Hematopoietic multipotent progenitor cell treated with erythropoietin and hydrocortisone succinate and interleukin-3 and kit ligand, for 8 days (in vitro differentiated cells): ENCODE results near the gene ROR1.

Source experiments
- DNase-seq: peaks from one replicate; pipeline ENCODE4 v3.0.0-alpha.2; 2015

Gene ROR1

GRCh38 chr1:64163431-64163830, 389.6 kb downstream of the ROR1 start:
- DNase-seq = no peak

- no peak for DNase-seq
Observed at GRCh38 chr1:64163970-64164369, 390.2 kb downstream of the ROR1 start.

- DNase-seq = no peak
Observed at GRCh38 chr1:64166629-64167028, 392.8 kb downstream of the ROR1 start.

DNA sequence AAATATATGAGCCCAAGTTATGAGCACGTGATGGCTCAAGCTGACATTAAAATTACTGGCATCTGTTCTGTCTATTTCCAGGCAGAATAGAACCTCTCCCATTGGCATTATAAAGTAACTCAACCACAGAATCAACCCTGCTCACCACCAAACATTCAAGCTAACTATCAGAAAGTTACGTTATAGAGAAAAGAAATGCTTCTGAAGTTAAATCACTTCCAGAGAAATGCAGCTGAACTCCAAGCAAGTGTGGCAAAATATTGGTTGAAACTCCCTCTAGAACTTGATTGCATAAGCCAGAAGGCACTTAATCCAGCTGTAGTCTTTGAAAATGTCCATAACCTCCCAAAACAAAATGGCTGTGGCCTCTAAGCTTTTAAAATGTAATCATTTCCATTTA, 393.4 kb downstream of the ROR1 start:
- DNase-seq = no peak

GRCh38 chr1:64171246-64171645, 397.4 kb downstream of the ROR1 start:
- DNase-seq = no peak

DNA sequence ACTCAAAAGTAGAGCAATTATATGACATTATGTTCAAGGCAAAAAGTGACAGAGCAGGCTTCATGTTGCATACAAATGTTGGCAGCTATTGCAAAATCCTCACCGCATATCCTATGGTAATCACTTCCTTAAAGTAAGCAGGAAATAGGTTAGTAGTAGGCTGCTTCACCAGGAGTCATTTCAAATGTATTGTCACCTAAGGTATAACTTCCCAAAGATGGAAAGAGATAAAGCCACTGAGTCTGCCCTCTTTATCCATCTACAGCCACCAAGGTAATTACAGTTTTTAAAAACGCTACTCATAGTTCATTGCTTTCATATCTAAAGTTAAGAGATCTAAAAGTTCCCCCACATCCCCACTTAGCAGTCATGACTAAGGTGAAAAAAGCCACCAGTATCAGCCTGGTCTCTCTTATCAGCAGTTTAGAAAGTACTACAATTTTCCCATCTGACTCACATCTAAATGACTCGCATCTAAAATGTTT, 398.0 kb downstream of the ROR1 start:
- peak; percentile 4 for DNase-seq

GRCh38 chr1:64172458-64172983, 398.7 kb downstream of the ROR1 start:
- no peak for DNase-seq

GRCh38 chr1:64173336-64173940, 399.6 kb downstream of the ROR1 start:
- no peak for DNase-seq

DNA sequence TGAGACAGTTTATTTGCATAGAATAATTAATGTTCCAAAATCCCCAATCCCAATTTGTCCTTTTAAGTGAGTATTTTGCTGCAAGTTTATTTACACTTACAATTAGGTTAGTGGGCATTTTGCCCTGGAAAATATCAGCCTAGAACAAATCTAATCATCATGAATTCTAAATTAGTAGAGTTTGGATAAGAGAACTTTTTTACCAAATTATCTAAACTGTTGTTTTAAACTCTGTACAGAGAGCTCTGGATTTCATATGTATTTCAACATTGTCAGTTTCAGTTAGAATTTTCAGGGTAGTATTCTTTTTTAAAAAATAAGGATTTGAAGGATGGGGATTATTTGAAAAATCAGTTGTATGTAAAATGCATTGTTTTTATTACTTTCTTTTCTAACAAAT, 401.8 kb downstream of the ROR1 start:
- no peak for DNase-seq

DNA sequence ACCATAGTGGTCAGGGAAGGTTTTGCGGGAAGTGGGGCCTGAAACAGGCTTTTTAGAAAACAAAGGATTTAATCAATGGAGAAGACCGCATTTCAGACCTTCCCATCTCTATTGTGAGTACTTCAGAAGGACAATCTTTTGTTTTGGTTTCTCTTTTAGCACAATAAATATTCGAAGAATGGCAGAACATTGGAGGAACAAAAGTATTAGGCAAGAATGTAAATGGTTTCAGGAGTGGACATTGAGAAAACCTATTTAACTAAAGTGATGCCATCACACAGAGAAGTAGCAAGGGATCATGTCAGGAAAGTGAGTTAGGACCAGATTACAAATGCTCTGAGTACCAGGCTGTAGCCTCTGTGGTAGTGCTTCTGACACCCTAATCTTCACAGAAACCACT, 402.8 kb downstream of the ROR1 start:
- DNase-seq = no peak

DNA sequence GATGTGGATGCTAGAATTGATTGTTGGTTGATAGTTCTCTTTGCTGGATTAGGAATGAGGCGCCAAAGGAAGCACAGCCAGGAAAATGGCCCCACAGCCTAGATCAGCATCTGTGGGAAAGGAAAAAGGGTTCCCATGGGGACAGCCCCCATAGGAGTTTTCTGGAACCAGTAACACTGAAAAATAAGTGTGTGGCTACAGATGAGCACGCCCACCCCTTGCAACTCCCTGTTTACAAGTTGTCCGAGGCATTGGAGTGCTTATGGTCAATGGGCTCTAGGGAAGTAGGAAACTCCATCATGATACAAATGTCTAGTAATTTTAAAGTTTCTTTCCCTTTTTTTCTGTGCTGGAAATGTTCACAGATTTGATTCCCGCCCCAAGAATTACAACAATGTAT, 405.8 kb downstream of the ROR1 start:
- DNase-seq = no peak

DNA sequence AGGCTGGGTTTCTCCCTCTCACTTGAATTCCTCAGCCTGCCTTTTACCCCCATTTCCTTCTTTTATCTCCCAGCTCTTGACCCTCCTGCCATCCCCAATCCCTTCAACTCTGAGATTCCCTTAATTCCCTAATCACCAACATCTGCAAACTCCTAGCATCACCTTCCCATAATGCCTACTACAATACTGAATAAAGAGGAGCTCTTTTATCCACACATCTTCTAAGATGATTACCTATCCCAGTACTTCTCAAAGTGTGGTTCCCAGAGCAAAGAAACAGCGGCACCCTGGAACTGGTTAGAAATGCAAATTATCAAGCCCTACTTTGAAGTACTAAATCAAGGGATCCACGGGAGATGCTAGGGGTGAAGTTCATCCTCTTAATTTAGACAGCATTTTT, 408.4 kb downstream of the ROR1 start:
- no peak for DNase-seq

- no peak for DNase-seq
Observed at GRCh38 chr1:64183395-64184002, 409.7 kb downstream of the ROR1 start.

- DNase-seq = no peak
Observed at GRCh38 chr1:64184003-64184440, 410.2 kb downstream of the ROR1 start.

DNA sequence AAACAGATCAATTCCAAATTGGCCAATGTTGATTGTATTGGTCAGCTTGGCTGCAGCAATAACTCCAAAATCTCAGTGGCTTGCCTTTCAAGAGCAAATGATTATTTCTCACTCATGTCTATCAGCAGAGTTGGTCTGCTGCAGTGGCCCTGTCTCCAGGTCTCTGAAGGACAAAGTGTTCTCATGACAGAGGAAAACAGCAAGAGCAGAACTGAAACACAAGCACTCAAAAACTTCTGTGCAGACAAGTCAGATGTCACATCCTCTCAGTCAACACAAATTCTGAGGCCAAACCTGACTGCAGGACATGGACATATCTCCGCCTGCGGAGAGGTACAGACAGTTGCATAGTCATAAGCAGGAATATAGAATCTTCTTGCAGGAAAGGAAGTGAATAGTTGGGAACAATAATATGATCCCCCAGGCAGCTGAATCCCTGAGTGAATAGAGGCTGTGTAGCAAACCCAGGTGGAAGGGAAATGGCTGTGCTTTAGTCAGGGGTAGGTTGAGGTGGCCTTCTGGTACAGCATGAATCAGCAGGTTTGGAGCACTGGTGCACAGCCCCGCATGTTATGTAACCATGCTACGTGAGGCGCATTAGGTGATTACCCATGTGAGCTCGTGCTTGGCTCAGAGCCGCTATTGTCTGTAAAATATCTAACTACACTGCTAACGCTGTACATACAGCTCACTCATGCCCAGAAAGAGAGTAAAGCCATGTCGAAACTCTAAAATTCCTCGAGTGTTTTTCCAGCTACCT, 412.5 kb downstream of the ROR1 start:
- no peak for DNase-seq

DNA sequence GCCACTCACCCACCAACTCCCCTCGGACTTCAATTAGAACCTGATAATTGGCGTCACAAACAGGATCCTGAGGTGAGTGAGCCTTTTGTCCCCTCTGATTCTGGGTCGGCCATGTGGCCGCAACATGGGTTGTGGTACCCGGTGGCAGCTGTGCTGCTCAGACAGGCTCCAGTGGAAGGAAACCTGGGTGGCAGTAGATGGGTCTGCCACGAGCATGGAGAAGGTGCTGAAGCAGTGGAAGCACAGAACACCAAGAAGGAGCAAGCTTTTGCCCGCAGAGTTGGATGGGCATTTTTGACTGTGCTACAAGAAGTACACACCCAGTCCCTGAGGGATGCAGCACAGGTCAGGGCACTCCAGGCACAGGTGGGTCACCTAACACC, 413.1 kb downstream of the ROR1 start:
- no peak for DNase-seq

- no peak for DNase-seq
Observed at GRCh38 chr1:64187646-64188045, 413.8 kb downstream of the ROR1 start.

DNA sequence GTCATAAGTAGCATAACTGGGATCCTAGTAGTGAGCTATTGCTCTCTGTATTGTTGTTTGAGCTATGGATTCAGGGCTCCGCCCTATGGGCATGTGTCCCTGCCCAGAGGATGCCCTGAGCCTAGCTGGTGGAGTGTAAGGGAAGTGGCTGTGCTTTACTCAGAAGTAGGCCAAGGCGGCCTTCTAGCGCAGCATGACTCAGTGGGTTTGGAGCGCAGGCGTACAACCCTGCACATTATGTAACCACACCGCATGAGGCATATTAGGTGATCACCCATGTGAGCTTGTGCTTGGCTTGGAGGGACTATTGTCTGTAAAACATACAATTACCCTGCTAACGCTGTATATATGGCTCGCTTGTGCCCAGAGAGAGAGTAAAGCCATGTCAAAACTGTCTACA, 418.5 kb downstream of the ROR1 start:
- DNase-seq = no peak

DNA sequence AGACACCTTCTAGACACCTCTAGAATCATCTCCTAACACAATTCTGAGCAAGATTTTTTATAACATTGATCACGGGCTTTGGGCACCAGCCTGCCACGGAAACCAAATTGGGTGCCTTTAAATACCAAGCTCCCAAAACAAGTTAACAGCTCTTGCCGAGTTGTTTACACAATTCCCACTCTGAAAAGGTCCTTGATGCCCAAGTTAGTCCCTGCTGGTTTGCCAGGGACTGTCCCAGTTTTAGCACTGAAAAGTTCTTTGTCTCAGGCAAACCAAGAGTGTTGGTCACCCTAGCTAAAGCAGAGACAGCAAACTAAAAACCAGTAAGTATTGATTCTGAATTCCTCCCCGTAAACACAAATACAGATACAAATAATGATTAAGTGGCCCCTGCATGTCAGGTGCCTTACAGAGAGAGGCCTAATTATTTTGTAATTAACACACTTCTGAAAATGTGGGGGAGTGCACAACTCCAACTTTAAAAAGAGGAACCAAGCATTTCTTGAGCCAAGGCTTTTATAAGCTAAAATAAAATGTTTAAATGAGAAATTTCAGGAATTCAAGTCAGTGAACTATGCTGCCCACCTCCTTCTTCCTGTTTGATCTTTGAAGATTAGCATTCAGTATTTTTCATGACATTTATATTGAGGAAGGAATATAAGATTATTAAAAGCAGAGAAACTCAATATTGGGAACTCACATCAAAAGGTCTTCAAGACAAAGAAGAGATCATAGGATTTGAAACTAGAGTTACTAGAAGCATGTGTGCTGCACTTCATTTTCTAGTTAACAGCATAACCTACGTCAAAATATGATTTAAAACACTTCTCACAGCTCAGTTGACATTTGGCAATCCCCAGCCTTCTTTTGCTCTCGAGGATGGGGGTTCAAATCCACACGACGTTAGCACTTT, 420.6 kb downstream of the ROR1 start:
- no peak for DNase-seq

GRCh38 chr1:64195081-64195395, 421.2 kb downstream of the ROR1 start:
- no peak for DNase-seq

- DNase-seq = no peak
Observed at GRCh38 chr1:64196074-64196870, 422.5 kb downstream of the ROR1 start.

GRCh38 chr1:64197076-64197475, 423.3 kb downstream of the ROR1 start:
- no peak for DNase-seq
